Measurements from ENCODE around the gene RAD18. TPM values are rescaled to one million over a fixed set of nuclear protein-coding genes. Genes with fewer than 3 reads are reported as not detected.

The RAD18 gene
- total RNA-seq, 2 donors from 2014 or later, result 18.2 to 20.8 TPM

GRCh38 chr3:8911781-8912180 is 51.5 kb downstream of the RAD18 start:
- Histone ChIP-seq H3K36me3 (ENCODE audit: control insufficient read depth, insufficient read depth, low read length) (peaks cover 24% of the 10 kb centered on the region), H3K9me3 (ENCODE audit: control insufficient read depth, low read length) (no peaks in the 10 kb centered on the region), H3K4me1 (ENCODE audit: control insufficient read depth, insufficient read depth, low read length) (no peaks in the 10 kb centered on the region), H3K27ac (ENCODE audit: low read depth, low read length) (no peak overlapping the region), H3K9ac (ENCODE audit: extremely low read depth, low read length, poor library complexity, severe bottlenecking) (no peak overlapping the region), H3K27me3 (ENCODE audit: control insufficient read depth, insufficient read depth, low read length, poor library complexity, severe bottlenecking) (no peaks in the 10 kb centered on the region), H3K4me3 (ENCODE audit: low read length) (no peak overlapping the region)
- H3K9me3 Mint-ChIP-seq, result no peaks in the 10 kb centered on the region
- H3K27ac Mint-ChIP-seq, result no peak overlapping the region
- H3K27me3 Mint-ChIP-seq (ENCODE audit: insufficient read depth), result no peaks in the 10 kb centered on the region
- no peak for TF ChIP-seq CTCF (conservative IDR thresholded peaks at IDR 0.05)
- DNase-seq, result no peak
- no peaks in the 10 kb centered on the region for H3K4me1 Mint-ChIP-seq
- peaks cover 10% of the 10 kb centered on the region for H3K36me3 Mint-ChIP-seq (ENCODE audit: low read depth)
- 91 to 100% methylated on average over 2 of the region's 2 CpGs for WGBS, 2 experiments (ENCODE audit: insufficient coverage in 1 of 2, insufficient read length in 1 of 2)
- H3K4me3 Mint-ChIP-seq, result no peak overlapping the region

GRCh38 chr3:8909160-8909559 is 54.1 kb downstream of the RAD18 start:
- no peaks in the 10 kb centered on the region for H3K9me3 ChIP-seq (ENCODE audit: control insufficient read depth, low read length)
- Mint-ChIP-seq H3K27me3 (ENCODE audit: insufficient read depth) (no peaks in the 10 kb centered on the region), H3K27ac (no peak overlapping the region), H3K36me3 (ENCODE audit: low read depth) (peaks cover 8% of the 10 kb centered on the region), H3K4me1 (peaks cover 4% of the 10 kb centered on the region), H3K4me3 (no peak overlapping the region), H3K9me3 (no peaks in the 10 kb centered on the region)
- no peak overlapping the region for H3K27ac ChIP-seq (ENCODE audit: low read depth, low read length)
- no peak for TF ChIP-seq CTCF (conservative IDR thresholded peaks at IDR 0.05)
- 95 to 100% methylated on average over 3 of the region's 3 CpGs for WGBS, 2 experiments (ENCODE audit: insufficient coverage in 1 of 2, insufficient read length in 1 of 2)
- H3K36me3 ChIP-seq (ENCODE audit: control insufficient read depth, insufficient read depth, low read length), result peaks cover 22% of the 10 kb centered on the region
- H3K4me3 ChIP-seq (ENCODE audit: low read length), result no peak overlapping the region
- no peaks in the 10 kb centered on the region for H3K27me3 ChIP-seq (ENCODE audit: control insufficient read depth, insufficient read depth, low read length, poor library complexity, severe bottlenecking)
- H3K4me1 ChIP-seq (ENCODE audit: control insufficient read depth, insufficient read depth, low read length), result no peaks in the 10 kb centered on the region
- no peak for DNase-seq
- H3K9ac ChIP-seq (ENCODE audit: extremely low read depth, low read length, poor library complexity, severe bottlenecking), result no peak overlapping the region

GRCh38 chr3:8903191-8903590 is 60.1 kb downstream of the RAD18 start:
- Histone ChIP-seq H3K27ac (ENCODE audit: low read depth, low read length) (no peak overlapping the region), H3K27me3 (ENCODE audit: control insufficient read depth, insufficient read depth, low read length, poor library complexity, severe bottlenecking) (no peaks in the 10 kb centered on the region), H3K9ac (ENCODE audit: extremely low read depth, low read length, poor library complexity, severe bottlenecking) (no peak overlapping the region), H3K9me3 (ENCODE audit: control insufficient read depth, low read length) (no peaks in the 10 kb centered on the region), H3K4me1 (ENCODE audit: control insufficient read depth, insufficient read depth, low read length) (no peaks in the 10 kb centered on the region), H3K36me3 (ENCODE audit: control insufficient read depth, insufficient read depth, low read length) (peaks cover 24% of the 10 kb centered on the region), H3K4me3 (ENCODE audit: low read length) (no peak overlapping the region)
- Mint-ChIP-seq H3K4me1 (peaks cover 4% of the 10 kb centered on the region), H3K27me3 (ENCODE audit: insufficient read depth) (no peaks in the 10 kb centered on the region), H3K4me3 (no peak overlapping the region), H3K36me3 (ENCODE audit: low read depth) (peaks cover 7% of the 10 kb centered on the region), H3K27ac (no peak overlapping the region), H3K9me3 (no peaks in the 10 kb centered on the region)
- DNase-seq, result no peak
- 92 to 98% methylated on average over 5 of the region's 5 CpGs for WGBS, 2 experiments (ENCODE audit: insufficient coverage in 1 of 2, insufficient read length in 1 of 2)
- TF ChIP-seq CTCF (conservative IDR thresholded peaks at IDR 0.05), result no peak
